Loucy (cell line): ENCODE results near the gene IGF2BP2.

Experiments
- CTCF ChIP-seq: fragments of 200-600 bp; sonication (generic); conservative IDR thresholded peaks from 2 replicates; pipeline ENCODE4 v1.5.1; 2014; ENCODE audit warnings: mild to moderate bottlenecking, antibody characterized with exemption, low read length
- EZH2phosphoT487 ChIP-seq: fragments of 200-600 bp; IDR thresholded peaks from 2 replicates; pipeline ENCODE4 v1.6.1; 2018; ENCODE audit warnings: antibody characterized with exemption, mild to moderate bottlenecking, moderate library complexity, borderline replicate concordance

GRCh38 chr3:185779461-185779860, 45.4 kb downstream of the IGF2BP2 start:
- TF ChIP-seq EZH2phosphoT487 (no peak), CTCF (no peak)
